HG03342 (cell line): ENCODE data around the gene AGBL3.

ENCODE experiments used
- ATAC-seq: cut with Tn5 transposase; IDR thresholded peaks from one replicate; pipeline ENCODE4 v1.9.1; 2021; ENCODE audit warnings: mild to moderate bottlenecking, moderate library complexity; ENCODE audit not compliant: unreplicated experiment

Gene AGBL3

GRCh38 chr7:135181929-135182678, 195.8 kb downstream of the AGBL3 start:
- ATAC-seq, result no peak

GRCh38 chr7:135183478-135183877, 197.2 kb downstream of the AGBL3 start:
- no peak for ATAC-seq

- no peak for ATAC-seq
These were observed 198.0 kb downstream of the AGBL3 start for GRCh38 chr7:135184254-135184841.
